Endothelial cell of umbilical vein (primary cell): ENCODE measurements around the gene ASCL4. TPM values are rescaled to one million over a fixed set of nuclear protein-coding genes. Genes with fewer than 3 reads are reported as not detected.

ENCODE experiments used
- BruUV-seq: library from RNA; stranded (reverse); fragments of 400-500 nt; replicated peaks from 2 replicates; lab custom pipeline; 2021; lab: Mats Ljungman, UMichigan
- CTCF ChIA-PET: fragments of 300-600, 350-600 bp; sonication (Branson Sonifier 250); formaldehyde crosslinking; loops from one replicate; lab custom pipeline; 2021; ENCODE audit warnings: antibody characterized with exemption, inconsistent platforms; lab: Charles Lee
- POLR2A ChIA-PET: fragments of 300-600, 350-600 bp; sonication (Branson Sonifier 250); formaldehyde crosslinking; loops from one replicate; lab custom pipeline; 2021; ENCODE audit warnings: antibody characterized with exemption, inconsistent platforms; lab: Charles Lee
- DNase-seq: peaks from one replicate; pipeline ENCODE4 v3.0.0-alpha.2; 2011; ENCODE audit warnings: low read depth, low spot score
- FAIRE-seq: peaks from 2 replicates; lab custom pipeline; 2011; peaks lifted over from hg19 to GRCh38; lab: Jason Lieb, UNC
- H2AFZ ChIP-seq: 2 replicates; pipeline ENCODE4 v1.6.0; 2012; ENCODE audit warnings: low read depth, low read length, control low read depth, inconsistent platforms
- H3K27ac ChIP-seq: 2 replicates; pipeline ENCODE4 v1.5.1; 2011; ENCODE audit warnings: low read depth, mild to moderate bottlenecking, control low read depth, low read length, moderate library complexity; ENCODE audit not compliant: insufficient read depth
- H3K27me3 ChIP-seq, 2 experiments: 2 replicates each; pipeline versions ENCODE4 v1.6.0 to v1.6.1; 2011; ENCODE audit warnings: low read length in 2 of 2, mixed read lengths in 1 of 2; ENCODE audit not compliant: control insufficient read depth in 2 of 2, insufficient read depth in 2 of 2
- H3K36me3 ChIP-seq, 2 experiments: 2 replicates in 1 of 2; 3 replicates in 1 of 2; pipeline ENCODE4 v1.5.1; 2011; ENCODE audit warnings: low read length in 2 of 2, mild to moderate bottlenecking in 1 of 2, moderate library complexity in 1 of 2; ENCODE audit not compliant: control insufficient read depth in 2 of 2, insufficient read depth in 2 of 2; ENCODE audit errors: extremely low read depth in 1 of 2
- H3K4me1 ChIP-seq: 3 replicates; pipeline ENCODE4 v1.5.1; 2011; ENCODE audit warnings: mild to moderate bottlenecking, low read length; ENCODE audit not compliant: control insufficient read depth, insufficient read depth; ENCODE audit errors: extremely low read depth
- H3K4me2 ChIP-seq: 2 replicates; pipeline ENCODE4 v1.6.1; 2011; ENCODE audit warnings: low read length, control low read depth, mixed read lengths; ENCODE audit not compliant: insufficient read depth
- H3K4me3 ChIP-seq, 3 experiments: fragments of 200-600 bp in 1 of 3; sonication (generic), shearing (Covaris generic) in 1 of 3; replicated peaks in 1 of 3; 2 replicates each; pipeline ENCODE4 v1.5.1; 2011 to 2016; ENCODE audit warnings: control low read depth in 3 of 3, low read length in 3 of 3, mild to moderate bottlenecking in 2 of 3, inconsistent platforms in 1 of 3, low read depth in 1 of 3, moderate library complexity in 1 of 3; ENCODE audit not compliant: insufficient read depth in 1 of 3
- H3K79me2 ChIP-seq: 2 replicates; pipeline ENCODE4 v1.6.0; 2012; ENCODE audit warnings: low read length, inconsistent platforms; ENCODE audit not compliant: control insufficient read depth, insufficient read depth
- H3K9ac ChIP-seq: replicated peaks from 2 replicates; pipeline ENCODE3; 2011; ENCODE audit warnings: low read length, control low read depth; ENCODE audit not compliant: insufficient read depth; ENCODE audit errors: extremely low read depth
- H3K9me1 ChIP-seq: replicated peaks from 3 replicates; pipeline ENCODE4 v1.6.0; 2011; ENCODE audit warnings: mild to moderate bottlenecking, low read length; ENCODE audit not compliant: control insufficient read depth, insufficient read depth; ENCODE audit errors: extremely low read depth
- H3K9me3 ChIP-seq: replicated peaks from 2 replicates; pipeline ENCODE4 v1.5.1; 2012; ENCODE audit warnings: low read length, inconsistent platforms; ENCODE audit not compliant: control insufficient read depth, insufficient read depth
- H4K20me1 ChIP-seq: replicated peaks from 2 replicates; pipeline ENCODE3; 2011; ENCODE audit warnings: mild to moderate bottlenecking, low read length; ENCODE audit not compliant: control insufficient read depth, insufficient read depth; ENCODE audit errors: extremely low read depth
- EZH2 ChIP-seq: IDR thresholded peaks from 2 replicates; pipeline ENCODE4 v1.6.1; 2012; ENCODE audit warnings: borderline replicate concordance, low read depth, mild to moderate bottlenecking, moderate library complexity, low read length, inconsistent platforms; ENCODE audit not compliant: severe bottlenecking
- FOS ChIP-seq: IDR thresholded peaks from 2 replicates; pipeline ENCODE4 v1.6.1; 2011; ENCODE audit warnings: mild to moderate bottlenecking, low read length, moderate library complexity, borderline replicate concordance; ENCODE audit not compliant: insufficient read depth
- GATA2 ChIP-seq: IDR thresholded peaks from 2 replicates; pipeline ENCODE4 v1.7.0; 2011; ENCODE audit warnings: low read depth, mild to moderate bottlenecking, moderate library complexity, mixed read lengths, low read length; ENCODE audit not compliant: insufficient read length, insufficient read depth
- JUN ChIP-seq: IDR thresholded peaks from 2 replicates; pipeline ENCODE4 v1.6.1; 2011; ENCODE audit warnings: borderline replicate concordance, low read depth; ENCODE audit not compliant: insufficient read length, insufficient read depth
- MAX ChIP-seq: IDR thresholded peaks from 2 replicates; pipeline ENCODE4 v1.6.1; 2011; ENCODE audit not compliant: insufficient read depth, insufficient read length
- MYC ChIP-seq: IDR thresholded peaks from one replicate; pipeline ENCODE4 v1.6.1; 2011; ENCODE audit warnings: mild to moderate bottlenecking, low read depth, low read length
- POLR2A ChIP-seq: IDR thresholded peaks from 2 replicates; pipeline ENCODE4 v1.6.1; 2012; ENCODE audit warnings: low read depth, mild to moderate bottlenecking, control low read depth, low read length
- POLR2AphosphoS5 ChIP-seq: IDR thresholded peaks from 2 replicates; pipeline ENCODE4 v1.6.1; 2012; ENCODE audit warnings: low read depth, mild to moderate bottlenecking, control low read depth, low read length, moderate library complexity; ENCODE audit not compliant: insufficient read depth
- dilution Hi-C: fragments of 300-500 bp; cut with MboI; formaldehyde crosslinking; loops from one replicate; pipeline ENCODE4 v1.15.0; 2019; ENCODE audit warnings: low sequenced_read_pairs; ENCODE audit not compliant: extremely low pct_ligation_motif_present
- intact Hi-C: fragments of 100-400 bp; cut with micrococcal nuclease; formaldehyde crosslinking; loops from one replicate; pipeline ENCODE4 v1.10.0; 2022
- polyA plus RNA-seq, 4 experiments: library from polyadenylated mRNA; depleted of rRNA in 3 of 4; stranded (reverse) in 3 of 4; unstranded in 1 of 4; fragments of >200 nt; gene quantifications; 2 replicates each; pipeline versions ENCODE4 v1.2.1 to v1.2.3, GENCODE V29; 2011 to 2012; ENCODE audit warnings: missing spikeins in 1 of 4
- total RNA-seq: library from RNA; stranded (reverse); gene quantifications from 2 replicates; pipeline ENCODE4 v1.2.3, GENCODE V29; 2021
- TF ChIP-seq, protein P1 (sequence below), 2 donors: IDR thresholded peaks; 1 replicate in 1 of 2; 2 replicates in 1 of 2; pipeline ENCODE4 v1.5.1; 2011; ENCODE audit warnings: low read length in 2 of 2, mild to moderate bottlenecking in 2 of 2, moderate library complexity in 2 of 2, control low read depth in 1 of 2, inconsistent platforms in 1 of 2, low read depth in 1 of 2; ENCODE audit not compliant: insufficient read depth in 1 of 2; ENCODE audit errors: extremely low read depth in 1 of 2

Gene ASCL4
- total and polyA plus RNA-seq, 2 donors (not counting 3 experiments of a cell fraction or from before 2014, with no cell fraction given) = not detected

- Histone ChIP-seq H3K9me1 (no peaks in the 10 kb centered on the region), H3K79me2 (no peaks in the 10 kb centered on the region), H3K4me1 (no peaks in the 10 kb centered on the region), H4K20me1 (no peaks in the 10 kb centered on the region), H3K36me3 (no peaks in the 10 kb centered on the region), H3K4me2 (no peak overlapping the region), H3K27me3 (no peaks in the 10 kb centered on the region), H3K4me3 (no peak overlapping the region), H2AFZ (no peak overlapping the region), H3K27ac (no peak overlapping the region), H3K9me3 (no peaks in the 10 kb centered on the region), H3K9ac (no peak overlapping the region)
- intact Hi-C loops (no loop called here), dilution Hi-C loops (no loop called here)
- CTCF ChIA-PET = no interaction called here
- TF ChIP-seq MAX = no peak
- TF ChIP-seq EZH2 = no peak
- no peak for TF ChIP-seq POLR2A
- no peak for TF ChIP-seq MYC
- FAIRE-seq (no peak), DNase-seq (no peak)
- BruUV-seq = no TSS peak
- POLR2A ChIA-PET = no interaction called here
These were observed 33.1 kb downstream of the ASCL4 start for GRCh38 chr12:107807471-107808150.

DNA sequence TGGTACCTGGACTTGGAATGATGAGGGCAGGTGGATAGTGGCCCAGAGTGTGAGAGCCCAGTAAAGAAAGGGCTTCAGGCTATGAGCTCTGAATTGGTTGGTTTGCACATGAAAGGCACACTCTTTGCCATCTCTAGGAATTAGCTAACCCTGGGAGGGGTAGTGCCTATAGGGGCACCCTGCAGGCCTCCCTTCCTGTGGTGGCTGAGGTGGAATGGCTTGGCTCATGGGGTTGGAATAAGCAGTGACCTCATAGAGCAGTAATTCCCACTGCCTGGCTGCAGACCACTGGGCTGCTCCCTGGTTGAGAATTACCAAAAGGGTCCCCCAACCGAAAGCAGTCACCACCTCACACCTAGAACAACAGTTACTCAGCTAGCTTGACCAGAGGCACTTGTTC, 42.7 kb downstream of the ASCL4 start:
- DNase-seq (no peak), FAIRE-seq (no peak)
- Histone ChIP-seq H3K27ac (no peak overlapping the region), H4K20me1 (no peaks in the 10 kb centered on the region), H3K4me1 (no peaks in the 10 kb centered on the region), H3K27me3 (no peaks in the 10 kb centered on the region), H2AFZ (no peak overlapping the region), H3K9ac (no peak overlapping the region), H3K4me2 (no peak overlapping the region), H3K9me3 (no peaks in the 10 kb centered on the region), H3K4me3 (no peak overlapping the region), H3K79me2 (no peaks in the 10 kb centered on the region), H3K36me3 (no peaks in the 10 kb centered on the region), H3K9me1 (no peaks in the 10 kb centered on the region)
- dilution Hi-C loops (no loop called here), intact Hi-C loops (no loop called here)
- TF ChIP-seq FOS (no peak), POLR2A (no peak), JUN (no peak), GATA2 (no peak), MYC (no peak), POLR2AphosphoS5 (no peak), MAX (no peak), EZH2 (no peak)
- TF ChIP-seq, protein P1, sequence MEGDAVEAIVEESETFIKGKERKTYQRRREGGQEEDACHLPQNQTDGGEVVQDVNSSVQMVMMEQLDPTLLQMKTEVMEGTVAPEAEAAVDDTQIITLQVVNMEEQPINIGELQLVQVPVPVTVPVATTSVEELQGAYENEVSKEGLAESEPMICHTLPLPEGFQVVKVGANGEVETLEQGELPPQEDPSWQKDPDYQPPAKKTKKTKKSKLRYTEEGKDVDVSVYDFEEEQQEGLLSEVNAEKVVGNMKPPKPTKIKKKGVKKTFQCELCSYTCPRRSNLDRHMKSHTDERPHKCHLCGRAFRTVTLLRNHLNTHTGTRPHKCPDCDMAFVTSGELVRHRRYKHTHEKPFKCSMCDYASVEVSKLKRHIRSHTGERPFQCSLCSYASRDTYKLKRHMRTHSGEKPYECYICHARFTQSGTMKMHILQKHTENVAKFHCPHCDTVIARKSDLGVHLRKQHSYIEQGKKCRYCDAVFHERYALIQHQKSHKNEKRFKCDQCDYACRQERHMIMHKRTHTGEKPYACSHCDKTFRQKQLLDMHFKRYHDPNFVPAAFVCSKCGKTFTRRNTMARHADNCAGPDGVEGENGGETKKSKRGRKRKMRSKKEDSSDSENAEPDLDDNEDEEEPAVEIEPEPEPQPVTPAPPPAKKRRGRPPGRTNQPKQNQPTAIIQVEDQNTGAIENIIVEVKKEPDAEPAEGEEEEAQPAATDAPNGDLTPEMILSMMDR (IDR thresholded peaks at IDR 0.05; ENCODE audit: extremely low read depth in 1 of 2, insufficient read depth in 1 of 2, low read depth in 1 of 2, low read length in 2 of 2) = no peak
- ChIA-PET CTCF (no interaction called here), POLR2A (no interaction called here)
- no TSS peak for BruUV-seq
